ENCODE measurements around the gene ZBTB8A. TPM values are rescaled to one million over a fixed set of nuclear protein-coding genes. Genes with fewer than 3 reads are reported as not detected.

The ZBTB8A gene
- 6.2 and 7.1 TPM in 2 replicates for total RNA-seq

GRCh38 chr1:32538887-32539583 lies at the start of gene ZBTB8A:
TSS of gene ZBTB8A (plus strand) at chr1:32539427. CDS start at chr1:32592932, 53,505 bp downstream.

GRCh38 chr1:32650248-32650751 lies 111.1 kb downstream of the ZBTB8A start, which contains the start of gene ZBTB8OS:
TSS of gene ZBTB8OS (minus strand) at chr1:32650550. CDS start at chr1:32650529, 21 bp downstream.

GRCh38 chr1:32650752-32651460 lies 111.7 kb downstream of the ZBTB8A start, which contains the start of gene RBBP4:
TSS of gene RBBP4 (plus strand) at chr1:32651208. CDS start at chr1:32651307, 99 bp downstream.

Other genes starting within 250 kb of the ZBTB8A start
- gene HDAC1, start 247.3 kb upstream of the ZBTB8A start, total RNA-seq: 89.6 and 124 TPM in 2 replicates
- gene MARCKSL1, start 203.2 kb upstream of the ZBTB8A start, total RNA-seq: 56.1 and 67.2 TPM in 2 replicates
- 0.32 and 0.61 TPM in 2 replicates for gene FAM229A, start 176.9 kb upstream of the ZBTB8A start, total RNA-seq
- gene TSSK3, start 176.9 kb upstream of the ZBTB8A start, total RNA-seq: not detected in 2 replicates
- 46.1 and 63.7 TPM in 2 replicates for gene BSDC1, start 145.0 kb upstream of the ZBTB8A start, total RNA-seq
- gene ZBTB8B, start 74.4 kb upstream of the ZBTB8A start, total RNA-seq: under 0.01 TPM in 1 of 2 replicates, not detected in the other
- 29.3 and 35.4 TPM in 2 replicates for gene ZBTB8OS, start 111.1 kb downstream of the ZBTB8A start, total RNA-seq
- gene RBBP4, start 111.8 kb downstream of the ZBTB8A start, total RNA-seq: 135 and 176 TPM in 2 replicates
- gene SYNC, start 163.3 kb downstream of the ZBTB8A start, total RNA-seq: 6.5 and 9.1 TPM in 2 replicates

All from epithelial cell of umbilical artery (primary cell).